Stimulated activated naive B cell treated with anti-CD40 and anti-IgM and Interleukin-4, amounts not matched to agents 10 μg/mL and 1 μg/mL and 100 μg/mL, for 72 hours (primary cell): Measurements from ENCODE around the gene SNTA1.

ENCODE experiments used
- ATAC-seq, 2 donors: fragments of 150-1000 bp; cut with Tn5 transposase; replicated peaks; 2 replicates each; pipeline ENCODE4 v1.10.0; 2021; ENCODE audit warnings: moderate library complexity in 1 of 2
- DNase-seq: peaks from one replicate; pipeline ENCODE4 v3.0.0; 2021
- H3K27ac Mint-ChIP-seq: one replicate; pipeline ENCODE4 v1.8.0; 2022; ENCODE audit warnings: mild to moderate bottlenecking, mixed read lengths
- H3K27me3 Mint-ChIP-seq, 2 donors: one replicate each; pipeline ENCODE4 v1.8.0; 2022; ENCODE audit warnings: mixed read lengths in 2 of 2
- H3K36me3 Mint-ChIP-seq, 2 donors: one replicate each; pipeline ENCODE4 v1.8.0; 2022; ENCODE audit warnings: mixed read lengths in 2 of 2, mild to moderate bottlenecking in 1 of 2
- H3K4me1 Mint-ChIP-seq, 2 donors: one replicate each; pipeline ENCODE4 v1.8.0; 2022; ENCODE audit warnings: mixed read lengths in 2 of 2, mild to moderate bottlenecking in 1 of 2
- H3K4me3 Mint-ChIP-seq, 2 donors: one replicate each; pipeline ENCODE4 v1.8.0; 2022; ENCODE audit warnings: mild to moderate bottlenecking in 2 of 2, mixed read lengths in 2 of 2, moderate library complexity in 1 of 2
- H3K9me3 Mint-ChIP-seq, 2 donors: one replicate each; pipeline ENCODE4 v1.8.0; 2022; ENCODE audit warnings: mixed read lengths in 2 of 2, mild to moderate bottlenecking in 1 of 2

The SNTA1 gene

DNA sequence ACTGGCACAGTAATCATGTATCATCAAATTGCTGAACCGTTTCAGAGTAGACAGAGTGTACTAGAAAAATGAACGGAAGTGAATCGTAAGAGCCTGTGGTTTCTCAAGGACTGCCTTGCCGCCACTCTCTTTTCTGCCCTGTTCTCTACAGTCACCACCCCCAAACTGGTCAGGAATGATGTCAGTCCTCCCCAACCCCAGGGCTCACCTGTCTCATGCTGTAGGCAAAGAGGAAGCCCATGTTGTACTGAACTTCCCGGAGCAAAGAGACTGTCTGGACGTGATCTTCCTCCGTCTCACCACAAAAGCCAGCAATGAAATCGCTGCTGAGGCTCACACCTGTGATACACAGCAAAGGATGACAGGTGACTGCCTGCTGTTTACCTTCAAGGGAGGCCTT lies 73.3 kb downstream of the SNTA1 start:
- ATAC-seq (peak in 1 of 2 donors; percentile 47), DNase-seq (no peak)
- no peak overlapping the region for H3K4me3 Mint-ChIP-seq
- no peaks in the 10 kb centered on the region for H3K9me3 Mint-ChIP-seq
- no peaks in the 10 kb centered on the region for H3K27me3 Mint-ChIP-seq
- H3K36me3 Mint-ChIP-seq, result peaks cover 29 to 42% of the 10 kb centered on the region in 2 donors
- H3K27ac Mint-ChIP-seq, result peak overlapping the region; percentile 60
- peaks cover 0 to 2% of the 10 kb centered on the region in 2 donors for H3K4me1 Mint-ChIP-seq

- Mint-ChIP-seq H3K36me3 (peaks cover 47 to 63% of the 10 kb centered on the region in 2 donors), H3K27me3 (no peaks in the 10 kb centered on the region), H3K4me3 (no peak overlapping the region), H3K4me1 (no peaks in the 10 kb centered on the region), H3K27ac (no peak overlapping the region), H3K9me3 (no peaks in the 10 kb centered on the region)
- ATAC-seq, result no peak
- DNase-seq, result no peak
Measured at GRCh38 chr20:33362898-33363297, 80.7 kb downstream of the SNTA1 start.

GRCh38 chr20:33359399-33360261 lies 83.9 kb downstream of the SNTA1 start:
- Mint-ChIP-seq H3K4me1 (no peaks in the 10 kb centered on the region), H3K36me3 (peaks cover 33 to 59% of the 10 kb centered on the region in 2 donors)

More at GRCh38 chr20:33359399-33360261, 83.9 kb downstream of the SNTA1 start:
- no peak for DNase-seq
- ATAC-seq, result no peak
- Mint-ChIP-seq H3K27me3 (no peaks in the 10 kb centered on the region), H3K27ac (no peak overlapping the region), H3K4me3 (no peak overlapping the region), H3K9me3 (no peaks in the 10 kb centered on the region)
